Thyroid gland (tissue), 4 donors: ENCODE results near the gene NUP50.

Source experiments
- CTCF ChIP-seq, 6 experiments: fragments of 200-600 bp in 3 of 6; fragments of 450-650 bp in 3 of 6; sonication (generic) in 3 of 6; IDR thresholded peaks; one replicate each; pipeline ENCODE4 v1.5.1; 2016 to 2019; ENCODE audit warnings: antibody characterized with exemption in 6 of 6, mild to moderate bottlenecking in 2 of 6, inconsistent platforms in 1 of 6, moderate library complexity in 1 of 6
- POLR2A ChIP-seq, 2 donors: fragments of 450-650 bp; IDR thresholded peaks; one replicate each; pipeline ENCODE4 v1.6.1; 2017; ENCODE audit warnings: antibody characterized with exemption in 2 of 2, mild to moderate bottlenecking in 2 of 2, moderate library complexity in 1 of 2

GRCh38 chr22:45179276-45180049 lies 15.7 kb downstream of the NUP50 start:
- no peak for TF ChIP-seq CTCF (IDR thresholded peaks at IDR 0.05)
- TF ChIP-seq POLR2A (IDR thresholded peaks at IDR 0.05), result no peak
